Limb (tissue), 2 donors: ENCODE data around the gene CCK.
"Not testable (repeated sequence)": the region's sequence is repeated elsewhere in the genome, so short reads cannot be mapped to it uniquely, and the experiment has no call there.

Experiments
- DNase-seq, 2 donors: peaks; one replicate each; pipeline ENCODE4 v3.0.0-alpha.2; 2016; ENCODE audit errors: extremely low spot score in 2 of 2

The CCK gene, protein sequence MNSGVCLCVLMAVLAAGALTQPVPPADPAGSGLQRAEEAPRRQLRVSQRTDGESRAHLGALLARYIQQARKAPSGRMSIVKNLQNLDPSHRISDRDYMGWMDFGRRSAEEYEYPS

DNA sequence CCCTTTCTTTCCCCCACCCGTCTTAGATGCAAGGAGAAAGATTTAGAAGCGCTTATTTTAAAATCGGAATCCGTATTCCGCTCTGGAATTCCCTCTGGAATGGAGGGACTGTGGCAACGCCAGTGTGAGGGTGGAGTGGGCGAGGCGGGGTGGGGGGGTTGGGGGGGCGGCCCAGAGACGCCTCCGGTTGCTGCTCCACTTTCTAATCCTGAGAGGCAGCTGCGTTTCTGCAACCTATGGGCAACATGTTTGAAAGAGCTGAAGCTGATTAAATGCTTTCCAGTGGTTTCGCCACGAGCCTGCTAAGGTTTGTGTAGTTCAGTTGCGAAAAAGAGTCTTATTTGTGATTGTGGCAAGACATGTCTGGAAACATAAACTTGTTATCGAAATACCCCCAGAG lies at the start of gene CCK:
CCK (minus strand) TSS at position 101 of the 400 bp plus-strand sequence. CDS start 2,555 bp downstream, outside the sequence.
- no peak for DNase-seq

DNA sequence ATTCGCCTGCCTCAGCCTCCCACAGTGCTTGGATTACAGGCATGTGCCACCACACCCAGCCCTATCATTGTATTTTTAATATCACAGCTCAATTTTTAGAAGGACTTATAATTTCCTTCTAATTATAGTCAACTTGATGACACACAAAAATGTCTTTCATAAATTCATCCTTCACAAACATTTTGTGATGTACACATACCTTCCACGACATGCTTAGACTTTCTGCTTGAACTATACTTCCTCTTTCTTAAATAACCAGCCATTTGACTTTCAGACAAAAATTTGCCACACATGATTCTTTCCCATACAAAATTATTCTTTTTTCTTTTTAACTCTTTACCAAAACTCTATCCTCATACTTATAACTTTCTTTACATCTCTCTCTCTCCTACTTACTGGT lies 48.4 kb upstream of the CCK start:
- no peak for DNase-seq

DNA sequence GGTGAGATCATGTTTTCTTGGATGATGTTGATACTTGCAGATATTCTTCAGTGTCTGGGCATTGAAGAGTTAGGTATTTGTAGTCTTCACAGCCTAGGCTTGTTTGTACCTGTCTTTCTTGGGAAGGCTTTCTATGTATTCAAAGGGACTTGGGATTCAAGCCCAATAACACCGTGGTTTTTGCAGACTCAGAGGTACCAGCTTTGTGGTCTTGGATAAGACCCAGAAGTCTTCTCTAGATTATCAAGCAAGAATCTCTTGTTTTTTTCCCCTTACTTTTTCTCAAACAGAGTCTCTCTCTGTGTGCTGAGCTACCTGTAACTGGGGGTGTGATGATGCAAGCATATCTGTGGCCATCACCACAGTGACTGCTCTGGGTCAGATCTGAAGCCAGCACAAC lies 42.7 kb upstream of the CCK start:
- no peak for DNase-seq

DNA sequence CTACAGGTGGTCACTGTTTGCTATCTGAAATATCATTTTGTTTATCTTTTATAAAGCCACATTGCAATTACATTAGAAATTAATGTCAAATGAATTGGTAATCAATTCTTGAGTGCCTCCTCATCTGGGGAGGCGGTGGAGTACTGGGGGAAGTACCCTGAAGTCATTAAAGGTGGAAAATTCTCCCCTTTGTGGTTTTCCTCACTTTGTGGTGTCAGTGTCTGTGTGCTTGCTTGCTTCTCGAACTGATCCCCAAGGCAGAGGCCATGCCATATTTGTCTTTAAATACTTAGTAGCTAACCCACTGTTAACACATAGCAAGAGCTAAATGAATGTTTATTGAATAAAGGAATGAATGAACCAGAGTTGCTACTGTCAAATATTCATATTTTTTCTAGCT lies 40.5 kb upstream of the CCK start:
- DNase-seq = no peak

DNA sequence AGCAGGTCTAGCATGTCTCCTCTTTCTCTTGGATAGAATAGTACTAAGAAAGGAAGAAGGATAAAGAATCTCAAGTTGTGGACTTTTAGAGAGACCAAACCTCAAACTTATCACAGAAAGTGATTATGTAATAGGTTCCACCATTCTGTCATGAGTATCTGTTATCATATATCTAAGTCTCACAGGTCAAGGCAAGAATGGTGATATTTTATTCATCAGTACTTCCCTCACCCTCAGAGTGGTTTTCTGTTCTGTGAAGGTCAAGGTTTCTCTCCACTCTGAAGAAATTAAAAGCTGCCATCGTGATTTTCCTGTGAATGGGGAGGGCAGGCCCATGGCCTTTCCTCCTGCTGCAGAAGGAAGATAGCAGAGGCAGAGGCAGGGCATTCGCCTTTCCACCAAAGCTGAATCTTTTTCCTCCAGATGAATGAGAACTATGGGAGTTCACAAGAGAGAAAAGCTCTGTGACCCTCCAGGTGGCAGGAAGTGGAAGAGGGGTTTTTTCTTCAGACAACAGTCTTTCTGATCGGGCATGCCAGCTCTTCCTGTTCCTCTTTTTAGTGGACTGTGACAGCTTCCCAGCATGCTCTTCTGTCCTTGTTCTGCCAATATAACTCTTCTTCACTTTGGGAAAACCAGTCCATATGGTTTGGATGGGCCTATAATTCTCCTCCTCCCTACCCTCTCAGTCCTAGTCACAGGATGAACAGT lies 37.1 kb upstream of the CCK start:
- no peak for DNase-seq

DNA sequence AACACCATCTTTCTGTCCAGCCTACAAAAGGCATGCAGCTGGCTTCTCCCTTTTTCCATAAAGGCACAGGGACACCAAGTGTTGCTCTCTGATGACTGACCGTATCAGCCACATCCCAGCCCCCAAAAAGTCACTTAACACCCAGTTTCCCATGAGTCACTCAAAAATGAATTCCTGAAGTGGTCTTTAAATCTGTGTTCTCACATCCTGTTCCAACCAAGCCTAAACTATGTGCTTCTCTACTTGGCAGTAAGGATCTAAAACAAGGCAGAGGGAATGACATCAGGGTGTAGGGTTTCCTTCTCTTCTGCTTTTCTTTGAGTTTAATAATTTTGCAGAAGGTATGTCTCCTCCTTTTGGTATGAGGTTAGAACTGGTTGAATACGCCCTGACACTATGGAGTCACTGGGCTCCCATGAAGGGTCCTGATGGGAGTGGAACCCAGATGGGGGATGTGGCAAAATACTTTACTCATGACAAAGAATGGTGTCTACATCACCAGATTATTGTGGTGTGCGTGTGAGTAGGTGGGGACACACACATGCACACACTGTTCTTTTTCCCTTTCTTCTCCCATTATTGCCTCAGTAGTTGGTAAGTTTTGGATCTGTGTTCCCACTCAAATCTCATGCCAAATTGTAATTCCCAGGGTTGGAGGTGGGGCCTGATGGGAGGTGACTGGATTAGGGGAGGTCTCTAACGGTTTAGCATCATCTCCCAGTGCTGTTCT lies 35.6 kb upstream of the CCK start:
- DNase-seq = no peak

DNA sequence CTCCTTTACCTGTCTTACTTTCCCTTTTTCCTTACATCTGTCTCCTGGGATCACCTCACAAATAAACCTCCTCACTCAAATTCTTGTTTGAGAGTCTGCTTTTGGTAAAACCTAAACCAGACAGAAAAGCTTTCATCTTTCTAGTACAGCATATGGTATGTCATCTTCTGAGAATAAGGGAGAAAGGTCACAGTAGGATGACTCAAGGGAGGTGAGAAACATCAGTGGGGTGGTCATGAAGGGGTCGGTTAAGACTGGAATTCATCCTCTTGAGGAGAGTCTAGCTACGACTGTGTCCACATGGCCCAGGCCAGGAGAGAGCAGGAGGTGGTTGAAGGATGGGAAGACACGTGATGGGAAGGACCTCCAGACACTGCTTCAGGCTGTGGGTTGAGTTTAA lies 34.8 kb upstream of the CCK start:
- DNase-seq = no peak

DNA sequence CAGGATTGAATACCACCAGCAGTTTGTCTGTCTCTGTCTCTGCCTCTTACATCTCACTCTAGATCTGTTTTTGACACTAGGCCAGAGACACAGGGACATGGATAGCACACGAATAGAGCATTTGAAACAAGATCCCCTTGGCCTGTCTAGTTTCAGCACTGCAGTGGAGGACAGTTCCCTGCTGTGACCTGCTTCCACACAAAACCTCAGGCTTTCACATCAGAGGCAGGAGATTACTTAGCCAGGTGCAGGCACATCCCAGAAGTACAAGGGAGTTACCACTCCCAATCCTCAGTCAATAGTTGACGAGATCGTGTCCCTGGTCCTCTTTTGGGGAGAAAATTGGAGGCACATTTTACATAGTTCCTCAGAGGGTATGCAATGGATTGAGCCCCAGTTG lies 34.0 kb upstream of the CCK start:
- peak; percentile 40 to 66 for DNase-seq

DNA sequence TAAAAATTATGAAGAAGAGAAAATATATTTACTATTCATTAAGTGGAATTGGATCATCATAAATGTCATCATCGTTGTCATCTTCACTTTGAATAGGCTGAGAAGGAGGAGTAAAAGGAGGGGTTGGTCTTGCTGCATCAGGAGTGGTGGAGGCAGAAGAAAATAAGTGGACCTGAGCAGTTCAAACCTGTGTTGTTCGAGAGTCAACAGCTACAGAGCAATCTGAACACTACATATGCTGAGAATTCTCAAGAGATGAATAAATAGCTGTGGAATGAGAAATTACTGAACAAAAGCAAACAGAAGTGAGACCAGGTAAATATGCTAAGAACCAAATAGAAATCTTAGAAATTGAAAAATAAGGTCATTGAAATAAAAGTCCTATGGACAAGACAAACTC lies 32.3 kb upstream of the CCK start:
- no peak for DNase-seq

DNA sequence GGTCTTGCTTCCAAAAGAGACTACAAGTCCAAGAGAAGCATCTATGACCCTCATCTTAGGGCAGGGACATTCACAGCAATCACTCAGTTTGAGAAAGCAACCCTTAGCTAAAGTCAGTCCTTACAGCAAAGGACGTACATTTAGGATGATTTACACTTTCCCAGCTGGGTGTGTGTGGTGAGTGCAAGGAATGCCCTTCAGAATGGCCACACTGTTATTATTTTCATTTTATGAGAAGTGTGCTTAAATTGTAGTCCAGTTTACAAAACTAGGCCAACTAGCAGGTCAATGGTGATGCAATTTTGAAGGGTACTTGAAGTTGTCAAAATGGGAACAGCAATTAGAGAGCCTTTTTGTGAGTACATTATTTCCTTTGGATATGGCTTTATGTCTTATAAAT lies 26.0 kb upstream of the CCK start:
- no peak for DNase-seq

DNA sequence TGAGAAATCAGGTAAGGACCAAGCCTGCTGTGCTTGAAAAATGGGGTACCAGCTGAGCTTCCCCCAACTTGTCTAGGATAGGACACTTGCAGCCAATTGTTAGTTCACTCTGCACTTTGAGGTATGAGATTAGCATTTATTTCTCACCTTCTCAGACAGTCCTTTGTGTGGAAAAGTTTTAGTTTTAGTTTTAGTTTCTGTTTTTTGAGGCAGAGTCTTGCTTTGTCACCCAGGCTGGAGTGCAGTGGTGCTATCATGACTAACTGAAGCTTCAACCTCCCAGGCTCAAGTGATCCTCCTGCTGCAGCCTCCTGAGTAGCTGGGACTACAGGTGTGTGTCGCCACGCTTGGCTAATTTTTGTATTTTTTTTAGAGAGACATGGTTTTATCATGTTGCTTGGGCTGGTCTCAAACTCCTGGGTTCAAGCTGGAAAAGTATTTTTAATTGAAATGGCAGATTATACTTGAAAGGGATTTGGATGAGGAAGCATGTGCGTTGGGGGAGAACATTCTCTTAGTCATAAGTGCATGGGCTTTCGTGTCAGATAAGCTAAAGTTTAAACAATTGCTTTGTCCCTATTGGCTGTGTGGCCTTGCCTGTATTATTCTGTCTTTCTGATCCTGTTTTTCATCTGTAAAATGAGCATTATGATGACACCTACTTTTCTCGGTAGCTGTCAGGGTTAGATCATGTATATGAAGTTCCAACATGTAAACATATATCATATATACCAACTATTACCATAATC lies 25.2 kb upstream of the CCK start:
- no peak for DNase-seq

DNA sequence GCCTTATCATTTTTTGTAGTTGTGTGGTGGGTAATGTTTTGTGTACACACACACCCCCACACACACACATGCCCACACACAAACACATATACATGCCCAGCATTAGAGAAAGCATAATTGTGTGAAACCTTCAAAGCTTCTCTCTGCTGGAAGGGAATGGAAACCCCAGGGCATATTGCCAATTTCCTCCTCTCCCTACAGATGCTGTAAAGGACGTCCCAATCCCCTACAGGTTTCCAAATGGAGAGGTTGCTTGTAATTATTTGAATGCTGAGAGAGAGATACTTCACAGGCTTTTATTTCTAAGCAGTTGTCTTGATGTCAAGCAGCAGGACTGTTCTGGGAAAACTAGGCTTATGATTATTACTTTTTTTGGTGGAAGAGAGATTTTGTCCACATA lies 23.0 kb upstream of the CCK start:
- no peak for DNase-seq

DNA sequence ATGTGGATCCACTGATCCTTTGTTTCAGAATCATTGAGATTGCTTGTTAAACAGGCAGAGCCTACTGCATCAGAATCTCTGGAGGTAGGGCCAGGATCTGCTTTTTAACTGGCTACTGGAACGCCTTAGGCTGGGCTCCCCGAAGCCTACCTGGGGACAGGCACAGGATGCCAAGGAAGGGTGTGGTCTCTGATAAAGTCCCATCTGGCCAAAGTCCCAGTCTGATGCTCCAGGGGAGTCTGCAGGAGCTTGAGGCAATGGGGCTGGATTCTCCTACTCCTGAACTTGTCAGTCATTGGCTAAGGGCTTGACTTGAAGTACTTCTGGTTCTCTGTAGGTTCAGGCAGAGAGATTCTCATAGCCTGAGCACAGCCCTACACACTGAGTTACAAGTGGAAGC lies 22.4 kb upstream of the CCK start:
- DNase-seq = no peak

DNA sequence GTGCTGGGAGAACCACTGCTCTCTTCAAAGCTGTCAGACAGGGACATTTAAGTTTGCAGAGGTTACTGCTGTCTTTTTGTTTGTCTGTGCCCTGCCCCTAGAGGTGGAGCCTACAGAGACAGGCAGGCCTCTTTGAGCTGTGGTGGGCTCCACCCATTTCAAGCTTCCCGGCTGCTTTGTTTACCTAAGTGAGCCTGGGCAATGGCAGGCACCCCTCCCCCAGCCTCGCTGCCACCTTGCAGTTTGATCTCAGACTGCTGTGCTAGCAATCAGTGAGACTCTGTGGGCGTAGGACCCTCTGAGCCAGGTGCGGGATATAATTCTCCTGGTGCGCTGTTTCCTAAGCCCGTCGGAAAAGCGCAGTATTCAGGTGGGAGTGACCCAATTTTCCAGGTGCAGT lies 21.4 kb upstream of the CCK start:
- DNase-seq = not testable (repeated sequence)

DNA sequence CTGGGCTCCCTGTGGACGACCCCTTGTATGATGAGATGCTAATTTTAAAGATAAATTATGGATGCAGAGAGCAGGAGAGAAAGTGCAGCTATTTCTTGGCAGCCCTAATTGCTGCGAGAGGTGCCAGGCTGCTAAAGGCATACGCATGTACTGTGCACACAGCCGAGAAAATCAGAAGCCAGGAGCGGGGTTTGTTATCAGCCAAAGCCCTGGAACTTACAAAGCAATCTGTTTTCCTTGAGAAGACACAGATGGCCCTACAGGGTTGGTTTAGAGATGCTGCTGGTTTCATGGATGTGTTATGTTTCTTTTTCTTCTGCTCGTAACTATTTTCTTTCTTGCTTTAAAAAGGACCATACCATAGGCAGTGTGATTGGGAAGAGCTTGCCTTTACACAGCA lies 11.7 kb upstream of the CCK start:
- no peak for DNase-seq

DNA sequence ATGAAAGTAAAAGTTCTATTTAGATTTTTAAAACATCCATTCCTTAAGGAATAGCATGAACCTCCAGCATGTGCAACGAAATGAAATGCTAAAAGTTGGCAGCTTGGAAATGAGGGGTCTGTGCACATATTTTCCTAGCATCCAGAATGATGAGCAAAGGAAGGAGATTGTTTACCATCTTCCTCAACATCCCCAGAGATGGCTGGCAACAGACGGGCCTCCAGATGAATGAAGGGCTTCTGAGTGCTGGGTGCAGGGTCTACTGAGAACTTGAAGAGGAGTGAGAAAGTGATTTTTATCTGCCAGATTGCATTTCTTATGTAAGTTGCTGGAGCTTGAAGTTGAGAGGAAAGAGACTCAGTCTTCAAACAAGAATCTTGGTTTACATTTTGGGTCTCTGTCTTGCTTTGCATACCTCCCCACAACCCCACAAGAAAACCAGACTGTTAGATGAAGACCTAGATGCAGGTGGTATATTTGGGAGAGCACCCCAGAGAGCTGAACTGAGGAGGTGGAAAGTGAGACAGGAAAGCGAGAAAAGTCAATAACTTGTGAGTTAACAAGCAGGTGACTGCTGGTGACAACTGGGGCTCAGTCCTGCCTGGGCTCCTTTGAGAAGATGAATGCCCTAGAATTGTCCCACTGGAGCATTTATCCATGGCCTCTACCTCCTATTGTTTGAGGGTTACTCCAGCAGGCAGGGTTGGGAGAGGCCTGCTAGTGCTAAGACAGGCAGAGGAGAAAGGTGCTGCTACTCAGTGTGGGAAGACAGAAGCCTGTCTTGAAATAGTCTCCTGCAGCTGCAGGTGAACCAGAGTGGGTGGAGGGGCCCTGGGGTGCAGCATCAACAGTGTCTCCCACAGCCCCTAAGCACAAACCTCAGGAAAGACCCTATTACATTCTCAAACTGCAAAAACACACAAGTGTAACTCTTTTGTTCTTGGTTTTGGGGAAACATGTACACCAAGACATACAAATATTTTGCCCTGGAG lies 10.5 kb upstream of the CCK start:
- DNase-seq = no peak

DNA sequence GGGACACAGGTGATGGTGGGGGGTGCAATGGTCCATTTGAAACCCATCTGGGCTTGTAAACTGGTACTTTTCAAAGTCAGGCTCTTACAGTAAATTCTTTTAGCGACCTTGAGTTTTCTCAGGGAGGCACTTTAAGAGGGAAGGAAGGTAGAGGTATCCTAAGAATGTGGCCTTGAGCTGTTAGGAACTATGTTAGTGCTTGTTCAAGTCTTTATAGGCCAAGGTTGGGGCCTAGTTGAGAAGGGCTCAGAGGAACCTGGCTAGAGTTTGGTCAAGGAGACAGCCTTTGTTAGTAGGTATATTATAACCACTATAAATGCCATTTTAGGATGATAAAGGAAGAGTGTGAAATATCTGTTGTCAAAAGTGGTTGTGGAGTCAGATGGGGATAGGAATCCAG lies 9.2 kb upstream of the CCK start:
- DNase-seq = no peak

DNA sequence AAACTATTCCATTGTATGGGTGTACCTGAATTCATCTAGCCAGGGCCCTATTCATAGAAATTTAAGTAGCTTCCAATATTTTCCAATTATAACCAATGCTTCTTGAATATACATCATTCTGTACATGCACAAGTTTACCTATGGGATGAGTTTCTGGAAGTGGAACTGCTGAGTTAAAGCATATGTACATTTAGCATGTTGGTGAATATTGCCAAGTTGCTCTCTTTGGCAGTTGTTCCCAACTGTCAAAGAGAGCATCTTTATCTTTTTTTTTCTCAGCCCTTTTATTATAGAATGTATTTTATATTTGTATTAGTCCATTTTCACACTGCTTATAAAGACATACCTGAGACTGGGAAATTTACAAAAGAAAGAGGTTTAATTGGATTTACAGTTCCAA lies 8.3 kb upstream of the CCK start:
- DNase-seq = no peak

DNA sequence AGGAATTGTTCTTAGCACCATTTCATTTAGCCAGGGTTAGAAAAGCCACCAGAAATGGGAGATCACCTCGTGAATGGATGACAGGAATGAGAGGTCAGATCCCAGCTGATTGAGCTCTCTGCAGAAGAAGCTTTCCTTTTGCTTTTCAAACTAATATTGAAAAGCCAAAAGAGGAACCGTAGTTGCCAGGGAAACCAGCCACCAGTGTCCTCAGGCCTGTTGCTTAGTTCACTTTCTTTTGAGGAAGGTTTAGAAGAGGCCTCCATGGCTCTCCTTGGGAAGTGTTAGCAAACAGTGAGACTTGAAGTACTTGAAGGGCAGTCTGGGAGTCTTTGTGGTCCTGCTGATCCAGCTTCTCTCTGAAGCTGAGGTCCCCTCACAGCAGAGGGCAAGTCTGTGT lies 7.4 kb upstream of the CCK start:
- no peak for DNase-seq

DNA sequence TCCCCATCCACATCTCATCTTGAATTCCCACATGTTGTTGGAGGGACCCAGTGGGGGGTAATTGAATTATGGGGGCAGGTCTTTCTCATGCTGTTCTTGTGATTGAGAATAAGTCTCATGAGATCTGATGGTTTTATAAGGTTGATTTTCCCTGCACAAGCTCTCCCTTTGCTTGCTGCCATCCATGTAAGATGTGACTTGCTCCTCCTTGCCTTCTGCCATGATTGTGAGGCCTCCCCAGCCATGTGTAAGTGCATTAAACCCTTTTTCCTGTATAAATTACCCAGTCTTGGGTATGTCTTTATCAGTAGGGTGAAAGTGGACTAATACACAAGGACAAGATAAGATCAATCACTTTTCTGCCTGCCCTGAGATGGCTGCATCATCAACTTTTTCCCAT lies 5.8 kb upstream of the CCK start:
- no peak for DNase-seq

DNA sequence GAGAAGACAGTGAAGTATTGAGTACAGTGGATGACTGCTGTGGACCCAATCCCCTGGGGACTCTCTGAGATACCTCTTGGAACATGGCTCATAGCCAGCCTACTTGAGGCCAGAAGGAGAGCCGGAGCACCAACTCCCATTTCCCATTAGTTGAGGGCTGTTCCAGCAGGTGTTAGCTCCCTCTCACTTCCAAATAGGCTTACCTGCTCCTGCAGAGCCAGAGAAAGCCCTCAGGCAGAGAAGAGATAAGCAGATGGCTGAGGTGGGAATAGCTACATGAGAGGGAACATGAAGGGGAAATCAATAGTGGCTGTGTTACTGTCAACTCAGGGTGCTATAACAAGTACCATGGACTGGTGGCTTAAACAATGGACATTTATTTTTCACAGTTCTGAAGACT lies 4.6 kb upstream of the CCK start:
- DNase-seq = no peak
